HEK293 (cell line): ENCODE measurements around the gene ST6GALNAC1.
A peak's percentile ranks its signal among the peaks of the same experiment; 100 is the strongest.

ENCODE experiments used
- CTCF ChIA-PET: fragments of 350-600 bp; formaldehyde crosslinking; extraction: SDS; loops from one replicate; lab custom pipeline; 2021; ENCODE audit warnings: antibody characterized with exemption; lab: Yijun Ruan, JAX
- POLR2A ChIA-PET: fragments of 300-600 bp; formaldehyde crosslinking; extraction: SDS; loops from one replicate; lab custom pipeline; 2020; ENCODE audit warnings: antibody characterized with exemption, inconsistent platforms; lab: Yijun Ruan, JAX
- H3K27ac ChIP-seq: fragments of 200-500 bp; sonication (Bioruptor generic); 2 replicates; pipeline ENCODE4 v1.5.1; 2014; ENCODE audit warnings: low read depth, low read length, control low read depth, inconsistent platforms; ENCODE audit errors: extremely low read depth
- H3K36me3 ChIP-seq, 2 experiments: fragments of 200-500 bp in 1 of 2; sonication (Bioruptor generic) in 1 of 2; 1 replicate in 1 of 2; 2 replicates in 1 of 2; pipeline ENCODE4 v1.5.1; 2014 to 2017; ENCODE audit warnings: inconsistent platforms in 2 of 2, low read length in 2 of 2; ENCODE audit not compliant: control insufficient read depth in 2 of 2, insufficient read depth in 1 of 2
- H3K4me1 ChIP-seq: fragments of 200-500 bp; sonication (Bioruptor generic); 2 replicates; pipeline ENCODE4 v1.5.1; 2014; ENCODE audit warnings: mild to moderate bottlenecking, low read length, inconsistent platforms; ENCODE audit not compliant: control insufficient read depth, insufficient read depth
- H3K4me3 ChIP-seq: 2 replicates; pipeline ENCODE4 v1.5.1; 2011; ENCODE audit warnings: low read depth, mild to moderate bottlenecking, control low read depth, low read length, moderate library complexity
- H3K9me3 ChIP-seq: fragments of 200-500 bp; sonication (Bioruptor generic); 2 replicates; pipeline ENCODE4 v1.5.1; 2014; ENCODE audit warnings: low read depth, low read length, inconsistent platforms; ENCODE audit not compliant: control insufficient read depth, insufficient read depth
- KLF8 ChIP-seq: fragments of 450-650 bp; formaldehyde crosslinking; IDR thresholded peaks from 2 replicates; pipeline ENCODE4 v1.5.1; 2016; ENCODE audit warnings: missing biosample characterization, missing genetic modification characterization
- PRDM1 ChIP-seq: fragments of 450-650 bp; formaldehyde crosslinking; IDR thresholded peaks from 2 replicates; pipeline ENCODE4; 2016; ENCODE audit warnings: missing biosample characterization, missing genetic modification characterization
- SCRT1 ChIP-seq: fragments of 450-650 bp; formaldehyde crosslinking; IDR thresholded peaks from 2 replicates; pipeline ENCODE4 v1.5.1; 2016; ENCODE audit warnings: missing biosample characterization, missing genetic modification characterization, borderline replicate concordance
- SP7 ChIP-seq: fragments of 450-650 bp; formaldehyde crosslinking; IDR thresholded peaks from 2 replicates; pipeline ENCODE4 v1.5.1; 2016; ENCODE audit warnings: missing biosample characterization, missing genetic modification characterization
- ZBTB1 ChIP-seq: fragments of 450-650 bp; formaldehyde crosslinking; IDR thresholded peaks from 2 replicates; pipeline ENCODE4 v1.5.1; 2016; ENCODE audit warnings: missing biosample characterization, missing genetic modification characterization
- ZFHX2 ChIP-seq: fragments of 450-650 bp; formaldehyde crosslinking; conservative IDR thresholded peaks from 2 replicates; pipeline ENCODE4 v1.5.1; 2016; ENCODE audit warnings: missing biosample characterization, missing genetic modification characterization
- ZNF138 ChIP-seq: fragments of 450-650 bp; formaldehyde crosslinking; IDR thresholded peaks from 2 replicates; pipeline ENCODE4 v1.5.1; 2016; ENCODE audit warnings: missing biosample characterization, missing genetic modification characterization, borderline replicate concordance
- ZNF184 ChIP-seq: fragments of 450-650 bp; IDR thresholded peaks from 2 replicates; pipeline ENCODE4 v1.5.1; 2018; ENCODE audit warnings: missing biosample characterization, mild to moderate bottlenecking, missing genetic modification characterization
- ZNF433 ChIP-seq: fragments of 450-650 bp; formaldehyde crosslinking; IDR thresholded peaks from 2 replicates; pipeline ENCODE4 v1.5.1; 2016; ENCODE audit warnings: missing biosample characterization, missing genetic modification characterization, low read depth
- ZNF473 ChIP-seq: fragments of 450-650 bp; formaldehyde crosslinking; IDR thresholded peaks from 2 replicates; pipeline ENCODE4 v1.5.1; 2017; ENCODE audit warnings: missing biosample characterization, missing genetic modification characterization
- ZNF501 ChIP-seq: fragments of 450-650 bp; formaldehyde crosslinking; IDR thresholded peaks from 2 replicates; pipeline ENCODE4 v1.5.1; 2016; ENCODE audit warnings: missing biosample characterization, missing genetic modification characterization
- ZNF548 ChIP-seq: fragments of 450-650 bp; formaldehyde crosslinking; IDR thresholded peaks from 2 replicates; pipeline ENCODE4 v1.5.1; 2016; ENCODE audit warnings: missing biosample characterization, missing genetic modification characterization
- ZNF600 ChIP-seq: fragments of 450-650 bp; formaldehyde crosslinking; IDR thresholded peaks from 2 replicates; pipeline ENCODE4 v1.5.1; 2016; ENCODE audit warnings: missing biosample characterization, missing genetic modification characterization
- ZNF623 ChIP-seq: fragments of 450-650 bp; formaldehyde crosslinking; IDR thresholded peaks from 2 replicates; pipeline ENCODE4 v1.5.1; 2016; ENCODE audit warnings: missing biosample characterization, missing genetic modification characterization
- ZNF830 ChIP-seq: fragments of 450-650 bp; IDR thresholded peaks from 2 replicates; pipeline ENCODE4 v1.5.0; 2018; ENCODE audit warnings: missing biosample characterization, missing genetic modification characterization, low read depth, mild to moderate bottlenecking, moderate library complexity
- ZSCAN30 ChIP-seq: fragments of 450-650 bp; IDR thresholded peaks from 2 replicates; pipeline ENCODE4 v1.5.1; 2018; ENCODE audit warnings: missing biosample characterization, mild to moderate bottlenecking, missing genetic modification characterization, moderate library complexity
- TF ChIP-seq, protein P1 (sequence below): fragments of 450-650 bp; formaldehyde crosslinking; IDR thresholded peaks from 2 replicates; pipeline ENCODE4 v1.5.1; 2017; ENCODE audit warnings: missing biosample characterization, missing genetic modification characterization
- TF ChIP-seq, protein P2 (sequence below): fragments of 450-650 bp; formaldehyde crosslinking; IDR thresholded peaks from 2 replicates; pipeline ENCODE4 v1.5.1; 2016; ENCODE audit warnings: missing biosample characterization, missing genetic modification characterization
- TF ChIP-seq, protein P3 (sequence below): fragments of 450-650 bp; formaldehyde crosslinking; IDR thresholded peaks from 2 replicates; pipeline ENCODE4 v1.5.1; 2016; ENCODE audit warnings: missing biosample characterization, missing genetic modification characterization
- TF ChIP-seq, protein P4 (sequence below): fragments of 450-650 bp; formaldehyde crosslinking; IDR thresholded peaks from 2 replicates; pipeline ENCODE4 v1.5.1; 2016; ENCODE audit warnings: missing biosample characterization, missing genetic modification characterization
- TF ChIP-seq, protein P5 (sequence below): fragments of 450-650 bp; formaldehyde crosslinking; IDR thresholded peaks from 2 replicates; pipeline ENCODE4 v1.5.1; 2017; ENCODE audit warnings: missing biosample characterization, mild to moderate bottlenecking, missing genetic modification characterization, moderate library complexity

The ST6GALNAC1 gene

DNA sequence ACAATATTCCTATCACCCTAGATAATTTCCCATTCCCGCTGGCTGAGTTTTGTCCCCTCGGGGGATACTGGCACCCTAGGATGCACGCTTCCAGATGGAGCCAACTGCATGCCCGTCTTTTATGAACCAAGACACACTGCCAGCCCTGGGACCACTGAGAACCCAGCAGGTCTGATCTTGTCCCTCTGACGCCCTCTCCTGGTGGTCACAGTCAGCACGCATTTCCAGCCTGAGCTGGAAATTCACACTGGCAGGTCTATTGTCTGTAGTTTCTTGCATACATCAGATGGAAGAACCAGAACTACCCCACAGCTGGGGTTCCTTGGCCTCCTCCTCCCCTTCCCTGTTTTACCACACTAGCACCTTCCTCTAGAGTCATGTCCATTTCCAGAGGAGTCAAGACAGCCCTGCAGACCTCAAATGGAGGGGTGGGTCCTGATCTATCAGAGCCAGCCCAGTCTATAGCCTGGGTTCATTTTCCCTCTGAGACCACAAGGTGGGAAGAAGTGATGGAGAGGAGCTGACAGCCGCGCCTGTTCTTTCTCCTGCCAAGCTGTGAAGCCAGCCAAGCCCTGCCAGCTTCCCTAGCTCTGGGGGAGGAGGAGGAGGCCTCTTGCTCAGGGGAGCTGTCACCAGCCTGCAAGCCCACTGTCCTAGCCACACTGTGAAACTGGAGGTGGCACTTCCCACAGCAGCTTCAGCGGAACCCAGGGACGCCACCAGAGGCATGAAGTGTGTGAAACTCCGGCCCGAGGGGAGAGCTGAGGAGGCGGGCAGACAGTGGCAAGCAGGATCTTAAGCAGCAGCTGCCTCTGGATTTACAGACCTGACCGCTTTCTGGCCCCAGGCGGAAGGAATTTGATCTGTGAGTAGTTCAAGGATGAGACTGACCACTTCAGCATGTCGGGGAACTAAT, 37.9 kb upstream of the ST6GALNAC1 start (continued):
- TF ChIP-seq, protein P1, sequence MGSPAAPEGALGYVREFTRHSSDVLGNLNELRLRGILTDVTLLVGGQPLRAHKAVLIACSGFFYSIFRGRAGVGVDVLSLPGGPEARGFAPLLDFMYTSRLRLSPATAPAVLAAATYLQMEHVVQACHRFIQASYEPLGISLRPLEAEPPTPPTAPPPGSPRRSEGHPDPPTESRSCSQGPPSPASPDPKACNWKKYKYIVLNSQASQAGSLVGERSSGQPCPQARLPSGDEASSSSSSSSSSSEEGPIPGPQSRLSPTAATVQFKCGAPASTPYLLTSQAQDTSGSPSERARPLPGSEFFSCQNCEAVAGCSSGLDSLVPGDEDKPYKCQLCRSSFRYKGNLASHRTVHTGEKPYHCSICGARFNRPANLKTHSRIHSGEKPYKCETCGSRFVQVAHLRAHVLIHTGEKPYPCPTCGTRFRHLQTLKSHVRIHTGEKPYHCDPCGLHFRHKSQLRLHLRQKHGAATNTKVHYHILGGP (tag by site-specific recombination), result no peak
- TF ChIP-seq ZNF830 (tag by site-specific recombination) (no peak), ZNF501 (tag by site-specific recombination) (no peak), SP7 (tag by site-specific recombination) (0 out of 2 replicates have a peak, but pooled peaks have one; percentile 32), PRDM1 (tag by site-specific recombination) (no peak), ZSCAN30 (tag by site-specific recombination) (peak; percentile 67; the same call in 1 of the 2 replicates), ZNF184 (no peak)
- TF ChIP-seq, protein P2, sequence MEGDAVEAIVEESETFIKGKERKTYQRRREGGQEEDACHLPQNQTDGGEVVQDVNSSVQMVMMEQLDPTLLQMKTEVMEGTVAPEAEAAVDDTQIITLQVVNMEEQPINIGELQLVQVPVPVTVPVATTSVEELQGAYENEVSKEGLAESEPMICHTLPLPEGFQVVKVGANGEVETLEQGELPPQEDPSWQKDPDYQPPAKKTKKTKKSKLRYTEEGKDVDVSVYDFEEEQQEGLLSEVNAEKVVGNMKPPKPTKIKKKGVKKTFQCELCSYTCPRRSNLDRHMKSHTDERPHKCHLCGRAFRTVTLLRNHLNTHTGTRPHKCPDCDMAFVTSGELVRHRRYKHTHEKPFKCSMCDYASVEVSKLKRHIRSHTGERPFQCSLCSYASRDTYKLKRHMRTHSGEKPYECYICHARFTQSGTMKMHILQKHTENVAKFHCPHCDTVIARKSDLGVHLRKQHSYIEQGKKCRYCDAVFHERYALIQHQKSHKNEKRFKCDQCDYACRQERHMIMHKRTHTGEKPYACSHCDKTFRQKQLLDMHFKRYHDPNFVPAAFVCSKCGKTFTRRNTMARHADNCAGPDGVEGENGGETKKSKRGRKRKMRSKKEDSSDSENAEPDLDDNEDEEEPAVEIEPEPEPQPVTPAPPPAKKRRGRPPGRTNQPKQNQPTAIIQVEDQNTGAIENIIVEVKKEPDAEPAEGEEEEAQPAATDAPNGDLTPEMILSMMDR (tag by site-specific recombination), result peak; percentile 88
- TF ChIP-seq, all 188 proteins: peak for 13

DNA sequence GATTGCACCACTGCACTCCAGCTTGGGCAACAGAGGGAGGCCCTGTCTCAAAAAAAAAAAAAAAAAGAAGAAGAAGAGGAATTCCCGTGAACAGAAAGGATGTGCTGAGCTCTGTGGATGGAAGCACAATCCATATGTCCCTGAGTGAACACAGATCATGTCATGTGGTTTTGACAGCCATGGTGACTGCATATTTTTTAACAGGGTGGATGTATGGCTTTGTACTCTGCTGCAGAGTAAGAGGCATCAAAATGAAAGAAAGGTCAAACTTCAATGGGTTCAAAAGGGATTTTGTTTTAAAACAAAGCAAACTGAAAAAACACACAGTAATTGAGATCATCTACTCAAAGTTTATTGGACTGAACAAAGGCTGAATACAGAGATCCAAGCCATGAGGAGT, 35.7 kb upstream of the ST6GALNAC1 start:
- no peaks in the 10 kb centered on the region for H3K9me3 ChIP-seq
- no peak overlapping the region for H3K27ac ChIP-seq
- POLR2A ChIA-PET, result no interaction called here
- TF ChIP-seq, protein P3, sequence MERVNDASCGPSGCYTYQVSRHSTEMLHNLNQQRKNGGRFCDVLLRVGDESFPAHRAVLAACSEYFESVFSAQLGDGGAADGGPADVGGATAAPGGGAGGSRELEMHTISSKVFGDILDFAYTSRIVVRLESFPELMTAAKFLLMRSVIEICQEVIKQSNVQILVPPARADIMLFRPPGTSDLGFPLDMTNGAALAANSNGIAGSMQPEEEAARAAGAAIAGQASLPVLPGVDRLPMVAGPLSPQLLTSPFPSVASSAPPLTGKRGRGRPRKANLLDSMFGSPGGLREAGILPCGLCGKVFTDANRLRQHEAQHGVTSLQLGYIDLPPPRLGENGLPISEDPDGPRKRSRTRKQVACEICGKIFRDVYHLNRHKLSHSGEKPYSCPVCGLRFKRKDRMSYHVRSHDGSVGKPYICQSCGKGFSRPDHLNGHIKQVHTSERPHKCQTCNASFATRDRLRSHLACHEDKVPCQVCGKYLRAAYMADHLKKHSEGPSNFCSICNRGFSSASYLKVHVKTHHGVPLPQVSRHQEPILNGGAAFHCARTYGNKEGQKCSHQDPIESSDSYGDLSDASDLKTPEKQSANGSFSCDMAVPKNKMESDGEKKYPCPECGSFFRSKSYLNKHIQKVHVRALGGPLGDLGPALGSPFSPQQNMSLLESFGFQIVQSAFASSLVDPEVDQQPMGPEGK (tag by site-specific recombination), result no peak
- TF ChIP-seq SCRT1 (tag by site-specific recombination) (no peak), ZNF548 (tag by site-specific recombination) (no peak), ZNF433 (tag by site-specific recombination) (no peak), KLF8 (no peak), ZNF138 (tag by site-specific recombination) (no peak), ZFHX2 (tag by site-specific recombination) (no peak)
- H3K4me3 ChIP-seq, result no peak overlapping the region
- no peaks in the 10 kb centered on the region for H3K4me1 ChIP-seq
- peaks cover 0 to 44% of the 10 kb centered on the region in 2 experiments; a peak in 2 of 3 replicates for H3K36me3 ChIP-seq
- CTCF ChIA-PET, result interaction anchor here (0.7 to 0.9 kb wide), 3 partner anchors 34 to 156 kb away, joined by 3 to 5 read pairs (median 3); no protein-coding TSS in a partner anchor

DNA sequence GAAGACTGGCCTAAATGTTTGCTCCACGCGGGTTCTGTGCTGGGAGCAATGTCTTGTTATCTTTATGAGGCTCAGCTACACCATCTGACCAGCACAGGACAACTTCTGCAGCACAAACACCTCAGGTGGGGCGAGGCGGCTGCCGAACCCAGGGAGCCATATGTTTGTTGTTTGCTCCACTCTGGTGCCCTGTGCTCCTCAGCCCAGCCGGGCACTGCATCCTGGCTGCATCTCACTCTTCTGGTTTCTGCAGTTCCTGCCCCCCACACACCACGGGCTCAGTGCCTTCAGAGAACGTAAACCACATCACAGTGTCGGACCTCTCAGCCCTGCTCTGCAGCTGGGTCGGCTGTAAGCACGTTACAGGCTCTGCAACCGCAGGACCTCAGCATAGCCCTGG, 34.8 kb upstream of the ST6GALNAC1 start:
- H3K27ac ChIP-seq, result no peak overlapping the region
- H3K9me3 ChIP-seq, result no peaks in the 10 kb centered on the region
- ChIA-PET POLR2A (interaction anchor here (1.5 kb wide), 1 partner anchor 23 kb away, joined by 4 read pairs; no protein-coding TSS in a partner anchor), CTCF (interaction anchor here (0.6 to 1.2 kb wide), 5 partner anchors 14 to 92 kb away, joined by 3 to 9 read pairs (median 3); no protein-coding TSS in a partner anchor)
- no peak overlapping the region for H3K4me3 ChIP-seq
- TF ChIP-seq, protein P3 (tag by site-specific recombination), result no peak
- no peak for TF ChIP-seq ZBTB1 (tag by site-specific recombination)
- no peak for TF ChIP-seq ZNF623
- TF ChIP-seq ZNF600, result peak; percentile 80
- TF ChIP-seq, protein P4, sequence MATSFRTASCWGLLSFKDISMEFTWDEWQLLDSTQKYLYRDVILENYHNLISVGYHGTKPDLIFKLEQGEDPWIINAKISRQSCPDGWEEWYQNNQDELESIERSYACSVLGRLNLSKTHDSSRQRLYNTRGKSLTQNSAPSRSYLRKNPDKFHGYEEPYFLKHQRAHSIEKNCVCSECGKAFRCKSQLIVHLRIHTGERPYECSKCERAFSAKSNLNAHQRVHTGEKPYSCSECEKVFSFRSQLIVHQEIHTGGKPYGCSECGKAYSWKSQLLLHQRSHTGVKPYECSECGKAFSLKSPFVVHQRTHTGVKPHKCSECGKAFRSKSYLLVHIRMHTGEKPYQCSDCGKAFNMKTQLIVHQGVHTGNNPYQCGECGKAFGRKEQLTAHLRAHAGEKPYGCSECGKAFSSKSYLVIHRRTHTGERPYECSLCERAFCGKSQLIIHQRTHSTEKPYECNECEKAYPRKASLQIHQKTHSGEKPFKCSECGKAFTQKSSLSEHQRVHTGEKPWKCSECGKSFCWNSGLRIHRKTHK (tag by site-specific recombination), result no peak
- TF ChIP-seq ZNF473 (tag by site-specific recombination), result no peak
- TF ChIP-seq, protein P5, sequence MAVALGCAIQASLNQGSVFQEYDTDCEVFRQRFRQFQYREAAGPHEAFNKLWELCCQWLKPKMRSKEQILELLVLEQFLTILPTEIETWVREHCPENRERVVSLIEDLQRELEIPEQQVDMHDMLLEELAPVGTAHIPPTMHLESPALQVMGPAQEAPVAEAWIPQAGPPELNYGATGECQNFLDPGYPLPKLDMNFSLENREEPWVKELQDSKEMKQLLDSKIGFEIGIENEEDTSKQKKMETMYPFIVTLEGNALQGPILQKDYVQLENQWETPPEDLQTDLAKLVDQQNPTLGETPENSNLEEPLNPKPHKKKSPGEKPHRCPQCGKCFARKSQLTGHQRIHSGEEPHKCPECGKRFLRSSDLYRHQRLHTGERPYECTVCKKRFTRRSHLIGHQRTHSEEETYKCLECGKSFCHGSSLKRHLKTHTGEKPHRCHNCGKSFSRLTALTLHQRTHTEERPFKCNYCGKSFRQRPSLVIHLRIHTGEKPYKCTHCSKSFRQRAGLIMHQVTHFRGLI (tag by site-specific recombination), result peak; percentile 18; the same call in 1 of the 2 replicates
- H3K4me1 ChIP-seq, result no peaks in the 10 kb centered on the region
- peaks cover 0 to 35% of the 10 kb centered on the region in 2 experiments; a peak in 2 of 3 replicates for H3K36me3 ChIP-seq
